ENCODE data around the gene DACT3.
"Not testable (repeated sequence)": the region's sequence is repeated elsewhere in the genome, so short reads cannot be mapped to it uniquely, and the experiment has no call there.

The DACT3 gene

GRCh38 chr19:46634045-46634655 lies 26.8 kb downstream of the DACT3 start:
- DNase-seq (ENCODE audit: low spot score): peak; percentile 96

GRCh38 chr19:46633130-46633529 lies 27.9 kb downstream of the DACT3 start:
- no peak for DNase-seq (ENCODE audit: low spot score)

DNA sequence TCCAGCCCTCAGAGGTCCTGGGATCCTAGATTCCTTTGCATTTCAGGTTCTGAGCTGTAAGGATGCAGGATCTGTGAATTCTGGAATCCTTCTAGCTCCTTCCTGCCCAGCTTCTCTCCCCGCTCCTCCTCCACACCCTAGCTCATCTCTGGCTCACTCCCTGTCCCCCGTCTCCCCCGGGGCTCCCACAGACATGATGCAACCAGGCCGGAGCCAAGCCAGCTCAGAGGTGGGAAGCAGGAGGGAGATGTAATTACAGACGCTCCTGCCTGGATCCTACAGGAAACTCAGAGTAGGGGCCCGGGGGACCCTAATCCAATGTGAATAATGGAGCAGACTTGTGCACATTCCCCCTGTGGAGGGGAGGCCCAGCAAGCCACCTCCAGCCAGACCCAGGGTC lies 29.5 kb downstream of the DACT3 start:
- DNase-seq (ENCODE audit: low spot score): no peak

- no peak for DNase-seq (ENCODE audit: low spot score)
Observed at GRCh38 chr19:46630586-46631205, 30.3 kb downstream of the DACT3 start.

DNA sequence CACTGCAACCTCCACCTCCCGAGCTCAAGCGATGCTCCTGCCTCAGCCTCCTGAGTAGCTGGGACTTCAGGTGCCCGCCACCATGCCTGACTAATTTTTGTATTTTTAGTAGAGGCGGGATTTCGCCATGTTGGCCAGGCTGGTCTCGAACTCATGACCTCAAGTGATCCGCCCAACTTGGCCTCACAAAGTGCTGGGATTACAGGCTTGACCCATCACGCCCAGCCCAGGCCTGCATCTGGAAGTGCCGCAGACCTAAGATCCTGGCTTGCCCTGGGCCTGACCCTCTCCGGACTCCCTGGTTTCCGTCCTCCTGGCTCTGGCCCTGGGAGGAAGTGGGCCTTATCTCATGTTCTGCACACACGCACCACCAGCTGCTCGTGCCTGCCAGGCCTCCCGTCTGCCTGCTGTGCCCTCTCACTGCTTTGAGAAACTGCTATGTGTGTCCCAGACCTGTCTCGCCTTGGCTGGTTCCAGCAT lies 31.4 kb downstream of the DACT3 start:
- DNase-seq (ENCODE audit: low spot score): no peak

GRCh38 chr19:46628970-46629369 lies 32.0 kb downstream of the DACT3 start:
- DNase-seq (ENCODE audit: low spot score): not testable (repeated sequence)

GRCh38 chr19:46626446-46626845 lies 34.5 kb downstream of the DACT3 start:
- DNase-seq (ENCODE audit: low spot score): no peak

GRCh38 chr19:46625731-46626130 lies 35.3 kb downstream of the DACT3 start:
- DNase-seq (ENCODE audit: low spot score): no peak

DNA sequence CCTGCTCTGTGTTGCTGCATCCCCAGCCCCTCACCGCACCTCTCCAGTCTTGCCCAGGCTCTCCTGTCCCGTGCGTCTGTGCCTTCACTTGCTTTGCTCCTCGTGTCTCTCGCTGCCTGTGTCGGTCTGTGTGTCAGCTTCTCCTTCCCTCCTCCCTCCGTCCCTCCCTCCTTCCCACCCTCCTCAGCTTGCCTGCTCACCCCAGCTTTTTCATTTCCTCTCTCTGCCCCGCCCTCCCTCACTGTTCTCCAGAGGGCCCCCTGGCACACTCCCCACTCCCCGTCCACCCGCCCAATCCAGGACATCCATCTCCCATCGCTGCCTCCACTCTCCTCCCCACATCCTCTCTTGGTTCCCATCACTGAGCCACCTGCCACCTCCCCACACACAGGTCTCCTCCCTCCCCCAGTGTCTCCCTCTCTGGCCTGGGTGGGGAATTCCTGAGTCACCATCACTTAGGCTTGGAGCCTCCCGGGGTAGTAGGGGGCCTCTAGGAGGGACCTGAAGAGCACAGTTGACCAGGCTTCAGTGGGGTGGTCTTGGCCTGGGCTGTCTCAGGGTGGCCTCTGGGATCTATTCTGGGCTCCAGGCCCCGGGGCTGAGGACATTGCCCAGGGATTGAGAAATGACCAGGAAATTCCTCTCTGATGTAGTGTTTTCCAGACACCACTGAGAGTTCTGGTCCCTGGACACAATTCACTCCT lies 35.9 kb downstream of the DACT3 start, which contains the start of gene PTGIR:
Gene PTGIR, minus strand, starts transcription at position 132 of the 704 bp plus-strand sequence. CDS start 864 bp downstream, outside the sequence.
- no peak for DNase-seq (ENCODE audit: low spot score)

DNA sequence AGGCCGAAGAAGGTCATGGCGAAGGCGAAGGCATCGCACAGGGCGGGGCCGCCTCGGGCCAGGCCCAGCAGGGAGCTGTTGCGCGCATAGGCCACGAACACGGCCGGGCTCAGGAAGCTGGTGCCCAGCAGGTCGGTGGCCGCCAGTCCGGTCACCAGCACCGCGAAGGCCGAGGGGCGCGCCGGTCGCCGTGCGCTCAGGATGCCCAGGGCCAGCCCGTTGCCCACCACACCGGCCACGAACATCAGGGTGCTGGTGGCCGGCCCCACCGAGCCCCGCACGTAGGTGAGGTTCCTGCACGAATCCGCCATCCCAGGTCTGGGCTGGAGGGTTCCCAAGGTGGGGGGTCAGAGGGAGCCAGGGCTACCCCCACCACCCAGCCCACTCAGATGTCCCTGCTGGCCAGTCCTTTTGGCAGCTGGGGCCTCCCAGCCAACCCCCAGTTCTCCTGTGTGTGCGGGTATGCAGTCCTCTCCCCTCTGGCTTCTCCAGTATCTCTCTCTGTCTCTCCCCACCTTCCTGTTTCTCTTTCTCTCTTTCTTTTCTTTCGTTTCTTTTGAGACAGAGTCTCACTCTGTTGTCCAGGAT lies 37.0 kb downstream of the DACT3 start:
- no peak for DNase-seq (ENCODE audit: low spot score)

DNA sequence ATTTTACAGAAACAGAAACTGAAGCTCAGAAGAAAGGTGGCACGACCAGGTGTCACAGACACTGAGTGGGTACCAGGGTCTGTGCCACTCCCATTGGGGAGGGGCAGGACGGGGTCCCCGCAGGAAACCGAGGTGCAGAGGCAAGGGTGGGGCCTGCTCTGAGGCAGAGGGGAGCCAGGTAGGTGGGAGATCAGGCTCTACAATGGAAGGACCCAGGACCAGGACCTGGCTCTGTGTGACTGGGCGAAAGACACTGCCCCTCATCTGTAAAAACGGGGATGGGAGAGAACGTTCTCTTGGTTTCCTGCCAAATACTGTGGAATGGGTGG lies 38.9 kb downstream of the DACT3 start:
- DNase-seq (ENCODE audit: low spot score): no peak

- DNase-seq (ENCODE audit: low spot score): no peak
Observed at GRCh38 chr19:46621191-46622117, 39.5 kb downstream of the DACT3 start.

DNA sequence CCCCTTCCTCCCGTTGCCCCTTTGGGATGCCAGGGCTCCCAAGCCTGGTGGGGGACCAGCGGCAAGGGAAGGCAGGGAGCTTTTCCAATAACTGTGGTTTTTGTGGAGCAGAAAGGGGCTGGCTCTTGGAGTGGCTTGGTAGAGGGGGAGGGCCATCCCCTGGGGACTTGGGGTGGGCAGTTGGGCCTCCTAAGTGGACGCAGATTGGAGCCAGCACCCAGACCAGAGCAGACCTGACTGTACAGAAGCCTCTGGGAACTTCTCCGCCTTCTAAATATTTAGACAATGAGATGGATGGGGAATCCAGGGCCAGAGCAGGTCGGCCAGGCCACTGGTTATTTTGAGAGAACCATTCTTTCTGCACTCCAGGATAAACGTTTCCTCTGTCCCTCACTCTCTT lies 40.3 kb downstream of the DACT3 start:
- DNase-seq (ENCODE audit: low spot score): no peak

- no peak for DNase-seq (ENCODE audit: low spot score)
Observed at GRCh38 chr19:46620267-46620666, 40.7 kb downstream of the DACT3 start.

- no peak for DNase-seq (ENCODE audit: low spot score)
Observed at GRCh38 chr19:46618670-46619231, 42.2 kb downstream of the DACT3 start.

DNA sequence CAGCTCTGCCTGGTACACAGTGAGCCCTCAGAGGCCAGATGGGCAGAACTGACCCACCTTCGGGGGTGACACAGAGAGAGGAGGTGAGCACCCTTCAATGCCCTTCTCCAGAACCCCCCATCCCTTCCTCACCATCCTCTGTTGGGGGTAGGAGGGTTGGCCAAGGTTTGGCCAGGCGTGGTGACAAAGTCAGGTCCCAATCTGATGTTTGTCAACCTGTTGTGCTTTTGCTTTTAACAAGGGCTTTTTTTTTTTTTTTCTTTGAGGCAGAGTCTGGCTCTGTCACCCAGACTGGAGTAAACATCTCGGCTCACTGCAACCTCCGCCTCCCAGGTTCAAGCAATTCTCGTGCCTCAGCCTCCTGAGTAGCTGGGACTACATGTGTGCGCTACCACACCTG lies 43.4 kb downstream of the DACT3 start:
- DNase-seq (ENCODE audit: low spot score): no peak

DNA sequence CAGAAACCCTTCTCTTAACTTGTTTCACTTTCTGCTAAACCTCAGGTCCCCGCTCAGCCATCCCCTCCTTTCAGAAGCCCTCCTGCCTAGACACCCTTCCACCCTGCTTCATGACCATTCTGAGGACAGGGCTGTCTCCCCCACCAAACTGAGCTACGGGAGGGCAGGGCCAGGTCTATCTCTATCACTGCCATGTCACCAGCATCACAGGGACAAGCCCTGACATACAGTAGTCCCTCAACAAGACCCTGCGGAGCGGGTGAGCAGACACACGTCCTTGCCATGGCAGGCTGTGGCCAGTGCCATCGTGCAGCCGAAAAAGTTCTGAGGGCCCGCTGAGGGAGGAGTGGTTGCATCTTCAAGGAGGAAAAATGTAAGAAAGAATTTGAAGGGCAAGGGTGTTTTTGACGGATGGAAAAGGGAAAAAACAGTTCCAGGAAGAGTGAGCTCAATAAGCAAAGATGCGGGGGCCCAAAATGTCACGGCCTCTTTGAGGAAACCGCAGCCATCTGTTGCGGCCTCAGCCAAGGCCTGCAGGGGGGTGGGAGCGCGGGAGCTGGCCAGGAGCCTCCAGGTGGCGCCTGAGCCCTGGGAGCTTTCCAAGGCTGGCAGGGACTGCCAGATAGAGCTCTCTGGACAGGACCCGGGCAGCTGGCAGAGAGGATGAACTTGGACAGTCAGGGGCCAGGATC lies 44.2 kb downstream of the DACT3 start:
- no peak for DNase-seq (ENCODE audit: low spot score)

- DNase-seq (ENCODE audit: low spot score): no peak
Observed at GRCh38 chr19:46615966-46616365, 45.0 kb downstream of the DACT3 start.

- peak; percentile 82 for DNase-seq (ENCODE audit: low spot score)
Observed at GRCh38 chr19:46614114-46614722, 46.8 kb downstream of the DACT3 start.

- no peak for DNase-seq (ENCODE audit: low spot score)
Observed at GRCh38 chr19:46613525-46613924, 47.5 kb downstream of the DACT3 start.

Data from activated CD4-positive, alpha-beta T cell treated with anti-CD3 and anti-CD28 coated beads, Interleukin-2, Interleukin-4, amounts not matched to agents 100 ng/mL and 50 ng/mL, durations not matched to agents 16 hours and 8 hours (primary cell).